ENCODE results near the gene LRP5.
"Not testable (repeated sequence)": the region's sequence is repeated elsewhere in the genome, so short reads cannot be mapped to it uniquely, and the experiment has no call there.

GRCh38 chr11:68344821-68345220, 32.4 kb downstream of the LRP5 start:
- TF ChIP-seq CTCF (IDR thresholded peaks at IDR 0.05; ENCODE audit: low read depth, low read length, poor library complexity, severe bottlenecking); EZH2phosphoT487 (IDR thresholded peaks at IDR 0.05; ENCODE audit: borderline replicate concordance, low read length): not testable (repeated sequence)
